Stimulated activated CD8-positive, alpha-beta memory T cell treated with anti-CD3 and anti-CD28 coated beads, Interleukin-4, amount 100 ng/mL, for 1 hour (primary cell): Measurements from ENCODE around the gene GGTLC2.
"Not testable (repeated sequence)": the region's sequence is repeated elsewhere in the genome, so short reads cannot be mapped to it uniquely, and the experiment has no call there.

Experiments
- DNase-seq, 2 donors: peaks; one replicate each; pipeline ENCODE4 v3.0.0-alpha.2; 2020; ENCODE audit warnings: low read depth in 2 of 2, low spot score in 1 of 2

GGTLC2 gene

GRCh38 chr22:22644314-22644713 is at the start of gene GGTLC2:
TSS of gene GGTLC2 (plus strand) at chr22:22644614. CDS start at chr22:22646346, 1,732 bp downstream.
- not testable (repeated sequence) for DNase-seq

- no peak for DNase-seq
Measured at GRCh38 chr22:22595001-22595835, 49.2 kb upstream of the GGTLC2 start.

GRCh38 chr22:22598144-22598543 is 46.3 kb upstream of the GGTLC2 start:
- no peak for DNase-seq

- DNase-seq: no peak
Measured at GRCh38 chr22:22599248-22599647, 45.2 kb upstream of the GGTLC2 start.

- DNase-seq: no peak
Measured at GRCh38 chr22:22600531-22601261, 43.7 kb upstream of the GGTLC2 start.

- DNase-seq: no peak
Measured at GRCh38 chr22:22603470-22603947, 40.9 kb upstream of the GGTLC2 start.

GRCh38 chr22:22604326-22605073 is 39.9 kb upstream of the GGTLC2 start:
- no peak for DNase-seq

- no peak for DNase-seq
Measured at GRCh38 chr22:22605074-22605404, 39.4 kb upstream of the GGTLC2 start.

- DNase-seq: not testable (repeated sequence)
Measured at GRCh38 chr22:22608022-22608421, 36.4 kb upstream of the GGTLC2 start.

GRCh38 chr22:22609291-22609690 is 35.1 kb upstream of the GGTLC2 start:
- DNase-seq: no peak

- no peak for DNase-seq
Measured at GRCh38 chr22:22612516-22612915, 31.9 kb upstream of the GGTLC2 start.

- no peak for DNase-seq
Measured at GRCh38 chr22:22614065-22614464, 30.3 kb upstream of the GGTLC2 start.

GRCh38 chr22:22616636-22617035 is 27.8 kb upstream of the GGTLC2 start:
- DNase-seq: no peak

GRCh38 chr22:22618448-22618847 is 26.0 kb upstream of the GGTLC2 start:
- DNase-seq: no peak

GRCh38 chr22:22618923-22619322 is 25.5 kb upstream of the GGTLC2 start:
- no peak for DNase-seq

- no peak for DNase-seq
Measured at GRCh38 chr22:22619765-22620414, 24.5 kb upstream of the GGTLC2 start.

- not testable (repeated sequence) for DNase-seq
Measured at GRCh38 chr22:22628546-22629495, 15.6 kb upstream of the GGTLC2 start.

GRCh38 chr22:22631223-22631652 is 13.2 kb upstream of the GGTLC2 start:
- not testable (repeated sequence) for DNase-seq

GRCh38 chr22:22632226-22632625 is 12.2 kb upstream of the GGTLC2 start:
- DNase-seq: not testable (repeated sequence)

GRCh38 chr22:22633533-22633932 is 10.9 kb upstream of the GGTLC2 start:
- DNase-seq: not testable (repeated sequence)
